SK-N-SH (cell line): ENCODE measurements around the gene CST9L. TPM values are rescaled to one million over a fixed set of nuclear protein-coding genes. Genes with fewer than 3 reads are reported as not detected.

Experiments used
- CTCF ChIA-PET: fragments of 300-600, 350-600 bp; formaldehyde crosslinking; extraction: SDS; loops from one replicate; lab custom pipeline; 2021; lab: Yijun Ruan, JAX
- POLR2A ChIA-PET: fragments of 350-600 bp; sonication (Branson Sonifier 250); formaldehyde crosslinking; extraction: SDS; loops from one replicate; lab custom pipeline; 2020; ENCODE audit warnings: antibody characterized with exemption, inconsistent platforms; lab: Yijun Ruan, JAX
- DNase-seq: peaks from one replicate; pipeline ENCODE4 v3.0.0; 2012
- H2AFZ ChIP-seq: fragments of 200-600 bp; sonication (generic); 2 replicates; pipeline ENCODE4 v1.8.1; 2016; ENCODE audit warnings: antibody characterized with exemption, mild to moderate bottlenecking, low read depth
- H3F3A ChIP-seq: fragments of 200-600 bp; sonication (generic); replicated peaks from 2 replicates; pipeline ENCODE3; 2016; ENCODE audit warnings: antibody characterized with exemption, mild to moderate bottlenecking; ENCODE audit not compliant: insufficient read depth
- H3K27ac ChIP-seq, 2 experiments: fragments of 200-500 bp in 1 of 2; fragments of 200-600 bp in 1 of 2; sonication (Bioruptor generic) in 1 of 2; sonication (generic), shearing (Covaris generic) in 1 of 2; 2 replicates each; pipeline versions ENCODE4 v1.5.1 to v1.6.1; 2014 to 2016; ENCODE audit warnings: low read depth in 2 of 2, inconsistent platforms in 1 of 2, low read length in 1 of 2, mild to moderate bottlenecking in 1 of 2, mixed read lengths in 1 of 2
- H3K27me3 ChIP-seq: fragments of 200-600 bp; sonication (generic), shearing (Covaris generic); 2 replicates; pipeline ENCODE4 v1.6.1; 2016; ENCODE audit warnings: mixed run types; ENCODE audit not compliant: insufficient read depth
- H3K36me3 ChIP-seq, 2 experiments: fragments of 200-500 bp in 1 of 2; fragments of 200-600 bp in 1 of 2; sonication (Bioruptor generic) in 1 of 2; sonication (generic) in 1 of 2; replicated peaks in 1 of 2; 2 replicates each; pipeline versions ENCODE3 to v1.5.1; 2014 to 2016; ENCODE audit warnings: low read length in 1 of 2, mild to moderate bottlenecking in 1 of 2; ENCODE audit not compliant: insufficient read depth in 2 of 2, control insufficient read depth in 1 of 2
- H3K4me1 ChIP-seq, 2 experiments: fragments of 200-500 bp in 1 of 2; fragments of 200-600 bp in 1 of 2; sonication (Bioruptor generic) in 1 of 2; sonication (generic), shearing (Covaris generic) in 1 of 2; 2 replicates each; pipeline versions ENCODE4 v1.5.1 to v1.6.1; 2014 to 2016; ENCODE audit warnings: low read depth in 1 of 2, low read length in 1 of 2, mixed run types in 1 of 2; ENCODE audit not compliant: insufficient read depth in 2 of 2, control insufficient read depth in 1 of 2
- H3K4me2 ChIP-seq: fragments of 200-600 bp; sonication (generic), shearing (Covaris generic); 2 replicates; pipeline ENCODE4 v1.6.1; 2017; ENCODE audit warnings: mixed run types
- H3K4me3 ChIP-seq, 2 experiments: fragments of 200-500 bp in 1 of 2; fragments of 200-600 bp in 1 of 2; sonication (Bioruptor generic) in 1 of 2; sonication (generic), shearing (Covaris generic) in 1 of 2; 2 replicates each; pipeline versions ENCODE4 v1.5.1 to v1.8.1; 2014 to 2016; ENCODE audit warnings: low read depth in 2 of 2, inconsistent platforms in 1 of 2, low read length in 1 of 2, mild to moderate bottlenecking in 1 of 2, mixed read lengths in 1 of 2, moderate library complexity in 1 of 2
- H3K79me2 ChIP-seq: fragments of 200-600 bp; sonication (generic); 2 replicates; pipeline ENCODE4 v1.8.1; 2017; ENCODE audit warnings: mild to moderate bottlenecking; ENCODE audit not compliant: insufficient read depth
- H3K9ac ChIP-seq: fragments of 200-600 bp; sonication (generic); 2 replicates; pipeline ENCODE4 v1.6.1; 2017; ENCODE audit warnings: mixed run types
- H3K9me2 ChIP-seq: fragments of 200-600 bp; sonication (generic); 2 replicates; pipeline ENCODE4 v1.6.1; 2017; ENCODE audit warnings: mixed run types
- H3K9me3 ChIP-seq: fragments of 200-600 bp; sonication (generic); 2 replicates; pipeline ENCODE4 v1.6.1; 2017; ENCODE audit warnings: mixed run types, mild to moderate bottlenecking, moderate library complexity
- H4K20me1 ChIP-seq: fragments of 200-600 bp; sonication (generic); 2 replicates; pipeline ENCODE4 v1.6.1; 2017; ENCODE audit warnings: mild to moderate bottlenecking, mixed run types; ENCODE audit not compliant: insufficient read depth
- CTCF ChIP-seq: fragments of 200-600 bp; sonication (generic); IDR thresholded peaks from 2 replicates; pipeline ENCODE4 v1.6.1; 2017; ENCODE audit warnings: antibody characterized with exemption, mild to moderate bottlenecking, moderate library complexity
- ELF1 ChIP-seq: IDR thresholded peaks from 2 replicates; pipeline ENCODE4 v1.4.0; 2012
- FOSL2 ChIP-seq: IDR thresholded peaks from 2 replicates; pipeline ENCODE4 v1.4.0; 2012; ENCODE audit warnings: low read depth, mild to moderate bottlenecking, moderate library complexity, borderline replicate concordance
- JUND ChIP-seq: IDR thresholded peaks from 2 replicates; pipeline ENCODE4 v1.4.0; 2012
- PBX3 ChIP-seq: IDR thresholded peaks from 2 replicates; pipeline ENCODE4; 2012
- TAF1 ChIP-seq: IDR thresholded peaks from 2 replicates; pipeline ENCODE4 v1.6.1; 2012; ENCODE audit warnings: low read depth, mild to moderate bottlenecking, low read length, moderate library complexity, borderline replicate concordance
- TEAD4 ChIP-seq: IDR thresholded peaks from 2 replicates; pipeline ENCODE4 v1.4.0; 2012; ENCODE audit warnings: mild to moderate bottlenecking, borderline replicate concordance; ENCODE audit not compliant: insufficient read depth
- YY1 ChIP-seq: IDR thresholded peaks from 2 replicates; pipeline ENCODE4 v1.4.0; 2012; ENCODE audit warnings: low read depth, mild to moderate bottlenecking
- ZBTB33 ChIP-seq: IDR thresholded peaks from 2 replicates; pipeline ENCODE4 v1.4.0; 2012; ENCODE audit warnings: low read depth, borderline replicate concordance
- polyA plus RNA-seq, 3 experiments: library from polyadenylated mRNA; depleted of rRNA; stranded (reverse); fragments of >200 nt; gene quantifications; 2 replicates each; pipeline ENCODE4 v1.2.3, GENCODE V29; 2012
- TF ChIP-seq, protein P1 (sequence below): fragments of 150-350 bp; IDR thresholded peaks from 2 replicates; pipeline ENCODE4 v1.6.1; 2017; ENCODE audit warnings: antibody characterized with exemption, low read length, low read depth, borderline replicate concordance
- TF ChIP-seq, protein P2 (sequence below): IDR thresholded peaks from 2 replicates; pipeline ENCODE4 v1.6.1; 2012; ENCODE audit warnings: mild to moderate bottlenecking, low read depth, low read length, moderate library complexity

CST9L gene
- polyA plus RNA-seq, 1 of the 3 experiments (the other 2 are of a cell fraction), result not detected

- TF ChIP-seq, protein P1, sequence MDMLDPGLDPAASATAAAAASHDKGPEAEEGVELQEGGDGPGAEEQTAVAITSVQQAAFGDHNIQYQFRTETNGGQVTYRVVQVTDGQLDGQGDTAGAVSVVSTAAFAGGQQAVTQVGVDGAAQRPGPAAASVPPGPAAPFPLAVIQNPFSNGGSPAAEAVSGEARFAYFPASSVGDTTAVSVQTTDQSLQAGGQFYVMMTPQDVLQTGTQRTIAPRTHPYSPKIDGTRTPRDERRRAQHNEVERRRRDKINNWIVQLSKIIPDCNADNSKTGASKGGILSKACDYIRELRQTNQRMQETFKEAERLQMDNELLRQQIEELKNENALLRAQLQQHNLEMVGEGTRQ, result no peak
- TF ChIP-seq, all 33 proteins: peak for 0
Observed at GRCh38 chr20:23554401-23554800, 13.9 kb downstream of the CST9L start (continued).

DNA sequence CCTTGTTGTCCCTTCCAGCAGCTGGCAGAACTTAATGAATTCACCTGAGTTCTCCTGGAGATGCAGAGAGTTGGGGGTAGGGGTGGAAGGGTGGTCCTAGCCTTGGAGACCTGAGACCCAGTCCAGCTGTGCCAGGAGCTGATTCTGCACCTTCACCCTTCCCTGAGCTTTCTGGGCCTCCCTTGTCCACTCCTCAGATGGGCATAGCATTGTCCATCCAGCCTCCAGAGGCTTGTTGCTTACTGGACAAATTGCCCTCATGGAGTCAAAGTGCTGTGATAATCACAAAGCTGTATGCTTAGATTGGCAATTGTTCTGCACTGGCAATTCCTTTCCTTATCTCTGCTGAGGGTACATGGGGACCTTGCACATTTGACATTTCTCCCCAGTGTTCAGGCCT, 16.5 kb downstream of the CST9L start:
- no peak overlapping the region for H2AFZ ChIP-seq
- H4K20me1 ChIP-seq, result no peaks in the 10 kb centered on the region
- H3K9me2 ChIP-seq, result no peaks in the 10 kb centered on the region
- no peak overlapping the region for H3K9ac ChIP-seq
- no peaks in the 10 kb centered on the region for H3K79me2 ChIP-seq
- H3K9me3 ChIP-seq, result no peaks in the 10 kb centered on the region
- DNase-seq, result no peak
- ChIA-PET CTCF (no interaction called here), POLR2A (no interaction called here)
- H3K4me3 ChIP-seq, result no peak overlapping the region
- H3K27me3 ChIP-seq, result no peaks in the 10 kb centered on the region
- no peaks in the 10 kb centered on the region for H3K4me1 ChIP-seq
- H3K4me2 ChIP-seq, result no peak overlapping the region
- H3F3A ChIP-seq, result no peaks in the 10 kb centered on the region
- no peaks in the 10 kb centered on the region for H3K36me3 ChIP-seq
- TF ChIP-seq FOSL2 (no peak), TEAD4 (no peak), JUND (no peak), ELF1 (no peak), CTCF (no peak), ZBTB33 (no peak), YY1 (no peak), PBX3 (no peak), TAF1 (no peak)
- TF ChIP-seq, protein P2, sequence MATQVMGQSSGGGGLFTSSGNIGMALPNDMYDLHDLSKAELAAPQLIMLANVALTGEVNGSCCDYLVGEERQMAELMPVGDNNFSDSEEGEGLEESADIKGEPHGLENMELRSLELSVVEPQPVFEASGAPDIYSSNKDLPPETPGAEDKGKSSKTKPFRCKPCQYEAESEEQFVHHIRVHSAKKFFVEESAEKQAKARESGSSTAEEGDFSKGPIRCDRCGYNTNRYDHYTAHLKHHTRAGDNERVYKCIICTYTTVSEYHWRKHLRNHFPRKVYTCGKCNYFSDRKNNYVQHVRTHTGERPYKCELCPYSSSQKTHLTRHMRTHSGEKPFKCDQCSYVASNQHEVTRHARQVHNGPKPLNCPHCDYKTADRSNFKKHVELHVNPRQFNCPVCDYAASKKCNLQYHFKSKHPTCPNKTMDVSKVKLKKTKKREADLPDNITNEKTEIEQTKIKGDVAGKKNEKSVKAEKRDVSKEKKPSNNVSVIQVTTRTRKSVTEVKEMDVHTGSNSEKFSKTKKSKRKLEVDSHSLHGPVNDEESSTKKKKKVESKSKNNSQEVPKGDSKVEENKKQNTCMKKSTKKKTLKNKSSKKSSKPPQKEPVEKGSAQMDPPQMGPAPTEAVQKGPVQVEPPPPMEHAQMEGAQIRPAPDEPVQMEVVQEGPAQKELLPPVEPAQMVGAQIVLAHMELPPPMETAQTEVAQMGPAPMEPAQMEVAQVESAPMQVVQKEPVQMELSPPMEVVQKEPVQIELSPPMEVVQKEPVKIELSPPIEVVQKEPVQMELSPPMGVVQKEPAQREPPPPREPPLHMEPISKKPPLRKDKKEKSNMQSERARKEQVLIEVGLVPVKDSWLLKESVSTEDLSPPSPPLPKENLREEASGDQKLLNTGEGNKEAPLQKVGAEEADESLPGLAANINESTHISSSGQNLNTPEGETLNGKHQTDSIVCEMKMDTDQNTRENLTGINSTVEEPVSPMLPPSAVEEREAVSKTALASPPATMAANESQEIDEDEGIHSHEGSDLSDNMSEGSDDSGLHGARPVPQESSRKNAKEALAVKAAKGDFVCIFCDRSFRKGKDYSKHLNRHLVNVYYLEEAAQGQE, result no peak
- H3K27ac ChIP-seq, result no peak overlapping the region
